ENCODE data around the gene GRID1.

GRID1 gene

DNA sequence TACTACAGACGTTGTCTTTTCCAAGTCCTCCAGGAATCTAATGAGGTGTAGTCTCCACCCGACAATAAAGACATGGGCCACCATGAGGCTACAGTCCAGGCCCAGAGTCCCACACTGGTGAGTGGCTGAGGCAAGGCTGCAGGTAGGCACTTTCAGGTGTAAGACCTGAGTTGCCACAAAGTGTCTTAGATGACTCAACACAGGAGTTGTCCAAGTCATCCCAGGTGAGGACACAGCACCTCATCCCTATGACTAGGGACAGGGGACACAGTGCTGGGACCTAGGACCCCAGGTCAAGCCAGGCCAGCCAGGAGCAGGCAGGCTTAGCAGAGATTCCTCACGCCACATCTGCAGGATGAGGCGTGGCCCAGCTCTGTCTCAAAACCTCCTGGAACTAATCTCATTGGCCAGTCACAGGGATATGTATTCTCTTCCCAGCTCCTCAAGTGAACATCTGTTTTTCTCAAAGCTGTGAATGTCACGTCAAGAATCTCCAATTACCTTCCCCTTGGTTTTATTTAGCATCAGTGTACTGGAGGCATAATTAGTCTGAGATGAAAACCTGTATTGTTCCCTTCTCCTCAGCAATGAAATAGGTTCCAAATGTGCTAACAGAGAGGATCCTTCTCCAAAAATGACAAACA lies 254.6 kb downstream of the GRID1 start:
- Histone ChIP-seq H3K9me3 (ENCODE audit: control insufficient read depth, low read length) (peaks cover 8% of the 10 kb centered on the region), H4K91ac (ENCODE audit: low read length) (peak overlapping the region; percentile 49), H2BK15ac (ENCODE audit: low read depth, poor library complexity, severe bottlenecking) (no peak overlapping the region), H3K9ac (ENCODE audit: low read length) (no peak overlapping the region), H2BK5ac (ENCODE audit: low read depth, low read length, poor library complexity, severe bottlenecking) (no peak overlapping the region), H3K18ac (ENCODE audit: low read depth in 1 of 2, low read length in 2 of 2) (no peak overlapping the region), H3K4me3 (ENCODE audit: insufficient read depth in 1 of 2, low read depth in 1 of 2, low read length in 2 of 2) (no peak overlapping the region), H2AK5ac (ENCODE audit: low read length, severe bottlenecking) (no peak overlapping the region), H3K36me3 (ENCODE audit: control insufficient read depth in 1 of 2, insufficient read depth in 2 of 2, low read depth in 1 of 2, low read length in 2 of 2) (no peaks in the 10 kb centered on the region), H3K23ac (ENCODE audit: low read length in 2 of 2) (no peak overlapping the region), H3K4ac (ENCODE audit: low read depth in 1 of 2, low read length in 2 of 2) (no peak overlapping the region), H3K4me1 (ENCODE audit: control insufficient read depth, insufficient read depth, low read depth, low read length) (no peaks in the 10 kb centered on the region), H2AFZ (ENCODE audit: low read depth, low read length) (no peak overlapping the region), H3K27me3 (ENCODE audit: control insufficient read depth in 1 of 2, insufficient read depth in 1 of 2, low read length in 2 of 2) (no peaks in the 10 kb centered on the region), H2BK120ac (ENCODE audit: low read depth, low read length) (no peak overlapping the region), H3K14ac (ENCODE audit: low read length in 2 of 2) (no peak overlapping the region), H3K79me1 (replicated peaks; ENCODE audit: low read length, poor library complexity, severe bottlenecking) (no peaks in the 10 kb centered on the region), H4K8ac (ENCODE audit: low read length) (no peak overlapping the region), H2BK12ac (ENCODE audit: low read length in 2 of 2) (no peak overlapping the region), H3K27ac (ENCODE audit: low read length, poor library complexity, severe bottlenecking) (no peak overlapping the region), H3K4me2 (ENCODE audit: low read length, poor library complexity, severe bottlenecking) (no peak overlapping the region)
- DNase-seq = no peak
- 53% methylated on average over 4 of the region's 5 CpGs for WGBS

DNA sequence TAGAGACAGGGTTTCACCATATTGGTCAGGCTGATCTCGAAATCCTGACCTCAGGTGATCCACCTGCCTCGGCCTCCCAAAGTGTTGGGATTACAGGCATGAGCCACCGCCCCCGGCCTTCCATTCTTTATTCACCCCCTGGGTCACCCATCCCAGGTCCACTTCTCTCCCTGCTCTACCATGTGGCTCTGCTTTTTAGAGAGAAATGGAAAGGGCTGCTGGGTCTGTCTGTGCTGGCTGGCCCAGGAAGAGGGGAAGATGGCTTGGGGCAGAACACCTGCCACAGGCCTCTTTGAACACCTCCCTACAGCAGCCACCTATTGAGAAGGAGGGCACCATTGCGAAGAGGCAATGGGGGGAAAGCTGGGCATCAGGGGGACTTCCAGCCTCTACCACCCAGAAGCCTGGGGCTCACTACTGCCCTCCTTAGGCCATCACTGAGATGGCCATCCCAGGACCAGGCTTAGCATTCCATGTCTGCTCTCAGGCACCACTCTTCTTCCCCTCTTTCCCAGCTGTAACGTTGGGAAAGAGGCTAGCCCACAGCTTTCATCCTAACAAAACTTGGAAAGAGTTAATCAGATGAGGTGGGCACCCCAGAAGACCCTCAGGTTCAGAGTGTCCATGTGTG lies 256.3 kb downstream of the GRID1 start:
- Histone ChIP-seq H3K14ac (ENCODE audit: low read length in 2 of 2) (no peak overlapping the region), H3K4me2 (ENCODE audit: low read length, poor library complexity, severe bottlenecking) (no peak overlapping the region), H3K79me1 (replicated peaks; ENCODE audit: low read length, poor library complexity, severe bottlenecking) (no peaks in the 10 kb centered on the region), H3K27ac (ENCODE audit: low read length, poor library complexity, severe bottlenecking) (no peak overlapping the region), H3K4ac (ENCODE audit: low read depth in 1 of 2, low read length in 2 of 2) (no peak overlapping the region), H3K18ac (ENCODE audit: low read depth in 1 of 2, low read length in 2 of 2) (no peak overlapping the region), H4K91ac (ENCODE audit: low read length) (no peak overlapping the region), H2BK120ac (ENCODE audit: low read depth, low read length) (no peak overlapping the region), H2BK5ac (ENCODE audit: low read depth, low read length, poor library complexity, severe bottlenecking) (no peak overlapping the region), H3K9me3 (ENCODE audit: control insufficient read depth, low read length) (peaks cover 8% of the 10 kb centered on the region), H2AFZ (ENCODE audit: low read depth, low read length) (no peak overlapping the region), H3K36me3 (ENCODE audit: control insufficient read depth in 1 of 2, insufficient read depth in 2 of 2, low read depth in 1 of 2, low read length in 2 of 2) (no peaks in the 10 kb centered on the region), H4K8ac (ENCODE audit: low read length) (no peak overlapping the region), H3K27me3 (ENCODE audit: control insufficient read depth in 1 of 2, insufficient read depth in 1 of 2, low read length in 2 of 2) (no peaks in the 10 kb centered on the region), H2BK12ac (ENCODE audit: low read length in 2 of 2) (no peak overlapping the region), H2BK15ac (ENCODE audit: low read depth, poor library complexity, severe bottlenecking) (no peak overlapping the region), H3K9ac (ENCODE audit: low read length) (no peak overlapping the region), H2AK5ac (ENCODE audit: low read length, severe bottlenecking) (no peak overlapping the region), H3K4me1 (ENCODE audit: control insufficient read depth, insufficient read depth, low read depth, low read length) (no peaks in the 10 kb centered on the region), H3K23ac (ENCODE audit: low read length in 2 of 2) (no peak overlapping the region), H3K4me3 (ENCODE audit: insufficient read depth in 1 of 2, low read depth in 1 of 2, low read length in 2 of 2) (no peak overlapping the region)
- WGBS = 64% methylated on average over 4 of the region's 6 CpGs
- DNase-seq = no peak

DNA sequence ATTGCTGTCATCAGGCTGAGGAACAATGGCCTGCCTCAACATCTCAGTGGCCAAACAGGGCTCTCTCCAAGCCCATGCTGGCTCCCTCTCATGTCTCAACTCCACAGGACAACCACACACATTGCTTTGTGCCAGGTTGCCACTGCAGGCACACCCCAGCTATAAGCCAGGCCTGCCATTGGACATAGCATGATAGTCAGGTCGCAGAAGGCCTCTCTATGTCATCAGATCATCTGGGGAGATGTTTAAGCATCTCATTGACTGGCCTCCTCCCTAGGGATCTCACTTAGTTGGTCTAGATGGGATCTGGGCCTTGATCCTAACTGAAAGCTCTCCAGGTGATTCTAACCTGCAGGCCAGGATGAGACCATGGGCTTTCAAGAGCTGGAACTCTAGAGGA lies 257.2 kb downstream of the GRID1 start:
- Histone ChIP-seq H3K27me3 (ENCODE audit: control insufficient read depth in 1 of 2, insufficient read depth in 1 of 2, low read length in 2 of 2) (no peaks in the 10 kb centered on the region), H3K18ac (ENCODE audit: low read depth in 1 of 2, low read length in 2 of 2) (no peak overlapping the region), H3K4me3 (ENCODE audit: insufficient read depth in 1 of 2, low read depth in 1 of 2, low read length in 2 of 2) (no peak overlapping the region), H3K4ac (ENCODE audit: low read depth in 1 of 2, low read length in 2 of 2) (no peak overlapping the region), H2BK5ac (ENCODE audit: low read depth, low read length, poor library complexity, severe bottlenecking) (no peak overlapping the region), H2AFZ (ENCODE audit: low read depth, low read length) (no peak overlapping the region), H3K14ac (ENCODE audit: low read length in 2 of 2) (no peak overlapping the region), H3K36me3 (ENCODE audit: control insufficient read depth in 1 of 2, insufficient read depth in 2 of 2, low read depth in 1 of 2, low read length in 2 of 2) (no peaks in the 10 kb centered on the region), H3K79me1 (replicated peaks; ENCODE audit: low read length, poor library complexity, severe bottlenecking) (no peaks in the 10 kb centered on the region), H3K9me3 (ENCODE audit: control insufficient read depth, low read length) (peaks cover 8% of the 10 kb centered on the region), H3K9ac (ENCODE audit: low read length) (no peak overlapping the region), H2BK15ac (ENCODE audit: low read depth, poor library complexity, severe bottlenecking) (no peak overlapping the region), H4K8ac (ENCODE audit: low read length) (no peak overlapping the region), H3K4me2 (ENCODE audit: low read length, poor library complexity, severe bottlenecking) (no peak overlapping the region), H4K91ac (ENCODE audit: low read length) (no peak overlapping the region), H2AK5ac (ENCODE audit: low read length, severe bottlenecking) (no peak overlapping the region), H3K4me1 (ENCODE audit: control insufficient read depth, insufficient read depth, low read depth, low read length) (no peaks in the 10 kb centered on the region), H2BK120ac (ENCODE audit: low read depth, low read length) (no peak overlapping the region), H3K27ac (ENCODE audit: low read length, poor library complexity, severe bottlenecking) (no peak overlapping the region), H2BK12ac (ENCODE audit: low read length in 2 of 2) (no peak overlapping the region), H3K23ac (ENCODE audit: low read length in 2 of 2) (no peak overlapping the region)
- WGBS = 30% methylated on average over 1 of the region's 1 CpG
- DNase-seq = no peak

DNA sequence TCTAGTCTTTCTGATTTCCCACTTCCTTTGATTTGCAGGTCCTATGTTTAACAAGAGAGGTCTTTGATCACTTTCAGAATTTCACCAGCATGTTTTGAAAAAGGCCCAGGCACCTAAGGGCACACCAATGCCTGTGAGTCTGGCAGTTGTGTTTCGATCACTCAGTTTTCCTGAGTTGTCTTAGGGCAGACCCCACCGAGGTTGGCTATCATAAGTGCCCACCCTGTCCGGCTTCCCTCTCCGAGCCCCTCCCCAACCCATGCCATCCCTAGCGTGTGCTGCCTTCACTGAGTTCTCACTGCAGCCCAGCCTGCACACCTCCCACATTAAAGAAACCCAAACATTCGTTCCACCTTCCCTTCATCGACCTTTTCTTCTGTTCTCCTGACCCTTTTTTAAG lies 257.9 kb downstream of the GRID1 start:
- WGBS = 70% methylated on average over 5 of the region's 7 CpGs
- no peak overlapping the region for H3K9ac ChIP-seq (ENCODE audit: low read length)
- H3K18ac ChIP-seq (ENCODE audit: low read depth in 1 of 2, low read length in 2 of 2) = no peak overlapping the region

More for the DNA sequence above, 257.9 kb downstream of the GRID1 start:
- no peak overlapping the region for H2BK12ac ChIP-seq (ENCODE audit: low read length in 2 of 2)
- H3K9me3 ChIP-seq (ENCODE audit: control insufficient read depth, low read length) = peaks cover 8% of the 10 kb centered on the region
- H4K8ac ChIP-seq (ENCODE audit: low read length) = no peak overlapping the region
- H3K27ac ChIP-seq (ENCODE audit: low read length, poor library complexity, severe bottlenecking) = no peak overlapping the region
- H2BK120ac ChIP-seq (ENCODE audit: low read depth, low read length) = no peak overlapping the region
- no peak overlapping the region for H3K23ac ChIP-seq (ENCODE audit: low read length in 2 of 2)
- H3K4ac ChIP-seq (ENCODE audit: low read depth in 1 of 2, low read length in 2 of 2) = no peak overlapping the region
- no peak overlapping the region for H3K4me2 ChIP-seq (ENCODE audit: low read length, poor library complexity, severe bottlenecking)
- H2BK15ac ChIP-seq (ENCODE audit: low read depth, poor library complexity, severe bottlenecking) = no peak overlapping the region
- H3K27me3 ChIP-seq (ENCODE audit: control insufficient read depth in 1 of 2, insufficient read depth in 1 of 2, low read length in 2 of 2) = no peaks in the 10 kb centered on the region
- H2AK5ac ChIP-seq (ENCODE audit: low read length, severe bottlenecking) = no peak overlapping the region
- no peak overlapping the region for H3K4me3 ChIP-seq (ENCODE audit: insufficient read depth in 1 of 2, low read depth in 1 of 2, low read length in 2 of 2)
- H3K14ac ChIP-seq (ENCODE audit: low read length in 2 of 2) = no peak overlapping the region
- no peak for DNase-seq
- no peak overlapping the region for H2AFZ ChIP-seq (ENCODE audit: low read depth, low read length)
- H3K79me1 ChIP-seq (replicated peaks; ENCODE audit: low read length, poor library complexity, severe bottlenecking) = no peaks in the 10 kb centered on the region
- H4K91ac ChIP-seq (ENCODE audit: low read length) = no peak overlapping the region
- no peak overlapping the region for H2BK5ac ChIP-seq (ENCODE audit: low read depth, low read length, poor library complexity, severe bottlenecking)
- no peaks in the 10 kb centered on the region for H3K36me3 ChIP-seq (ENCODE audit: control insufficient read depth in 1 of 2, insufficient read depth in 2 of 2, low read depth in 1 of 2, low read length in 2 of 2)
- H3K4me1 ChIP-seq (ENCODE audit: control insufficient read depth, insufficient read depth, low read depth, low read length) = no peaks in the 10 kb centered on the region

Measured in mesenchymal stem cell (in vitro differentiated cells and primary cell).